ENCODE results near the gene OR2A5.
"Not testable (repeated sequence)": the region's sequence is repeated elsewhere in the genome, so short reads cannot be mapped to it uniquely, and the experiment has no call there.

Gene OR2A5

GRCh38 chr7:144035385-144035784, 13.4 kb upstream of the OR2A5 start:
- no peak for DNase-seq (ENCODE audit: low read depth)

- DNase-seq (ENCODE audit: low read depth) = no peak
Observed at GRCh38 chr7:144036302-144036885, 12.4 kb upstream of the OR2A5 start.

- DNase-seq (ENCODE audit: low read depth) = no peak
Observed at GRCh38 chr7:144037414-144038035, 11.2 kb upstream of the OR2A5 start.

GRCh38 chr7:144038887-144039286, 9.9 kb upstream of the OR2A5 start:
- DNase-seq (ENCODE audit: low read depth) = no peak

- no peak for DNase-seq (ENCODE audit: low read depth)
Observed at GRCh38 chr7:144049491-144049890, 743 bp downstream of the OR2A5 start.

GRCh38 chr7:144050093-144050492, 1.3 kb downstream of the OR2A5 start:
- DNase-seq (ENCODE audit: low read depth) = no peak

GRCh38 chr7:144050884-144051283, 2.1 kb downstream of the OR2A5 start:
- DNase-seq (ENCODE audit: low read depth) = not testable (repeated sequence)

GRCh38 chr7:144057954-144058353, 9.2 kb downstream of the OR2A5 start:
- DNase-seq (ENCODE audit: low read depth) = no peak

GRCh38 chr7:144063710-144064109, 15.0 kb downstream of the OR2A5 start:
- DNase-seq (ENCODE audit: low read depth) = no peak

- DNase-seq (ENCODE audit: low read depth) = no peak
Observed at GRCh38 chr7:144069511-144069910, 20.8 kb downstream of the OR2A5 start, which contains the start of gene OR2A25. Gene OR2A25, plus strand, starts transcription at chr7:144069811. Its CDS starts 4,409 bp downstream, at chr7:144074220.

- DNase-seq (ENCODE audit: low read depth) = no peak
Observed at GRCh38 chr7:144069953-144070352, 21.2 kb downstream of the OR2A5 start.

- no peak for DNase-seq (ENCODE audit: low read depth)
Observed at GRCh38 chr7:144074374-144074773, 25.6 kb downstream of the OR2A5 start.

- DNase-seq (ENCODE audit: low read depth) = no peak
Observed at GRCh38 chr7:144085978-144086377, 37.2 kb downstream of the OR2A5 start, which contains the start of gene OR2A12. Gene OR2A12, plus strand, starts transcription at chr7:144086278. Its CDS starts 8,830 bp downstream, at chr7:144095108.

- DNase-seq (ENCODE audit: low read depth) = no peak
Observed at GRCh38 chr7:144086730-144087129, 38.0 kb downstream of the OR2A5 start.

GRCh38 chr7:144087230-144087629, 38.5 kb downstream of the OR2A5 start:
- DNase-seq (ENCODE audit: low read depth) = no peak

GRCh38 chr7:144090667-144091066, 41.9 kb downstream of the OR2A5 start:
- DNase-seq (ENCODE audit: low read depth) = no peak

- DNase-seq (ENCODE audit: low read depth) = no peak
Observed at GRCh38 chr7:144098776-144099175, 50.0 kb downstream of the OR2A5 start.

- no peak for DNase-seq (ENCODE audit: low read depth)
Observed at GRCh38 chr7:144100607-144101006, 51.9 kb downstream of the OR2A5 start.

- no peak for DNase-seq (ENCODE audit: low read depth)
Observed at GRCh38 chr7:144102041-144102440, 53.3 kb downstream of the OR2A5 start.

GRCh38 chr7:144105211-144105610, 56.5 kb downstream of the OR2A5 start:
- DNase-seq (ENCODE audit: low read depth) = no peak

All from T follicular helper cell (primary cell).